ENCODE results near the gene MRC1.

MRC1 gene

DNA sequence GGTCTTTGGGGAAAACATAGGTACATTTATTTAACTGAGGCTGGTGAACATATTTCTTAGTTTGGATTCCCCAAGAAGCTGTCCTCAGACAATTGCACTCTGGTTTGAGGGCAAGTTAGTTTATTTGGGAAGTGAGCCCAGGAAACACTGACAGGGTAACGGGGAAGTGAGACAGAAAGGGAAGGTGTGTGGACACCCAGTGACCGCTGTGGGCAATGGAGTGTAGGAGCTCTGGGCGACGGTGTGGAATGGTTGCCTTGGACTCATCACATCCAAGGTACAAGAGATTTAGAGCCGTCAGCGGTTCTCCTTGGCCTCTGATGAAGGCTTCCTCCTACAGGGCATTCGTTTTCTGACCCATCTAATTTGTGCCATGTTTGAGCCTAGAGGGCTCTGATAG lies 7.1 kb downstream of the MRC1 start:
- Histone ChIP-seq H3K4me1 (no peaks in the 10 kb centered on the region), H3K9me3 (no peaks in the 10 kb centered on the region), H3K27me3 (no peaks in the 10 kb centered on the region), H3K36me3 (no peaks in the 10 kb centered on the region), H3K4me3 (ENCODE audit: low read depth, low read length) (no peak overlapping the region)
- TF ChIP-seq, protein P1, sequence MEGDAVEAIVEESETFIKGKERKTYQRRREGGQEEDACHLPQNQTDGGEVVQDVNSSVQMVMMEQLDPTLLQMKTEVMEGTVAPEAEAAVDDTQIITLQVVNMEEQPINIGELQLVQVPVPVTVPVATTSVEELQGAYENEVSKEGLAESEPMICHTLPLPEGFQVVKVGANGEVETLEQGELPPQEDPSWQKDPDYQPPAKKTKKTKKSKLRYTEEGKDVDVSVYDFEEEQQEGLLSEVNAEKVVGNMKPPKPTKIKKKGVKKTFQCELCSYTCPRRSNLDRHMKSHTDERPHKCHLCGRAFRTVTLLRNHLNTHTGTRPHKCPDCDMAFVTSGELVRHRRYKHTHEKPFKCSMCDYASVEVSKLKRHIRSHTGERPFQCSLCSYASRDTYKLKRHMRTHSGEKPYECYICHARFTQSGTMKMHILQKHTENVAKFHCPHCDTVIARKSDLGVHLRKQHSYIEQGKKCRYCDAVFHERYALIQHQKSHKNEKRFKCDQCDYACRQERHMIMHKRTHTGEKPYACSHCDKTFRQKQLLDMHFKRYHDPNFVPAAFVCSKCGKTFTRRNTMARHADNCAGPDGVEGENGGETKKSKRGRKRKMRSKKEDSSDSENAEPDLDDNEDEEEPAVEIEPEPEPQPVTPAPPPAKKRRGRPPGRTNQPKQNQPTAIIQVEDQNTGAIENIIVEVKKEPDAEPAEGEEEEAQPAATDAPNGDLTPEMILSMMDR (IDR thresholded peaks at IDR 0.05; ENCODE audit: low read depth, low read length): no peak
- DNase-seq: no peak

DNA sequence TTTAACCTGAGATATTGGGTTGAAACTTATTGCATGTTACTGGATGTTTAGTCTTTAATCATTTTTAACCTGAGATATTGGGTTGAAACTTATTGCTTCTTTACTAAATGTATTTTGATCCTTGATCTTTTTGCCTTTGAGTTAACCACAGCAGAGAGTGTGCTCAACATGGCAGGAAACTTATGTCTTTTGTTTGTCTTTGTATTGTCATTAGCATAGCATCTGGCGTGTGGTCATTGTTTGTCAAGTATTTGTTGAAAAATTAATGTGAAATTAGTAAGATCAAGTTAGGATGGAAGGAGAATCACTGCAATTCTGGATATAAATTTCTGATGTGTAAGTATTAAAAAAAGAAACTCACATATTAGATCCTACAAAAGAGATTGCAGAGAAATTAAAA lies 8.2 kb downstream of the MRC1 start:
- H3K9me3 ChIP-seq: no peaks in the 10 kb centered on the region
- H3K27me3 ChIP-seq: no peaks in the 10 kb centered on the region
- no peaks in the 10 kb centered on the region for H3K4me1 ChIP-seq
- H3K4me3 ChIP-seq (ENCODE audit: low read depth, low read length): no peak overlapping the region
- TF ChIP-seq, protein P1 (IDR thresholded peaks at IDR 0.05; ENCODE audit: low read depth, low read length): no peak
- no peaks in the 10 kb centered on the region for H3K36me3 ChIP-seq
- no peak for DNase-seq

- TF ChIP-seq, protein P1 (IDR thresholded peaks at IDR 0.05; ENCODE audit: low read depth, low read length): no peak
- H3K4me3 ChIP-seq (ENCODE audit: low read depth, low read length): no peak overlapping the region
- no peaks in the 10 kb centered on the region for H3K4me1 ChIP-seq
- H3K27me3 ChIP-seq: no peaks in the 10 kb centered on the region
- H3K36me3 ChIP-seq: no peaks in the 10 kb centered on the region
- no peaks in the 10 kb centered on the region; the same call in 1 of the 2 replicates for H3K9me3 ChIP-seq
- DNase-seq: no peak
Observed at GRCh38 chr10:17817790-17818189, 8.6 kb downstream of the MRC1 start.

- Histone ChIP-seq H3K9me3 (no peaks in the 10 kb centered on the region; the same call in 1 of the 2 replicates), H3K27me3 (no peaks in the 10 kb centered on the region), H3K4me1 (no peaks in the 10 kb centered on the region), H3K4me3 (ENCODE audit: low read depth, low read length) (no peak overlapping the region), H3K36me3 (no peaks in the 10 kb centered on the region)
- TF ChIP-seq, protein P1 (IDR thresholded peaks at IDR 0.05; ENCODE audit: low read depth, low read length): no peak
- no peak for DNase-seq
Observed at GRCh38 chr10:17819836-17820235, 10.7 kb downstream of the MRC1 start.

- Histone ChIP-seq H3K27me3 (no peaks in the 10 kb centered on the region), H3K4me1 (no peaks in the 10 kb centered on the region), H3K9me3 (no peaks in the 10 kb centered on the region; the same call in 1 of the 2 replicates), H3K36me3 (no peaks in the 10 kb centered on the region), H3K4me3 (ENCODE audit: low read depth, low read length) (no peak overlapping the region)
- no peak for DNase-seq
- TF ChIP-seq, protein P1 (IDR thresholded peaks at IDR 0.05; ENCODE audit: low read depth, low read length): no peak
Observed at GRCh38 chr10:17820943-17821342, 11.8 kb downstream of the MRC1 start.

DNA sequence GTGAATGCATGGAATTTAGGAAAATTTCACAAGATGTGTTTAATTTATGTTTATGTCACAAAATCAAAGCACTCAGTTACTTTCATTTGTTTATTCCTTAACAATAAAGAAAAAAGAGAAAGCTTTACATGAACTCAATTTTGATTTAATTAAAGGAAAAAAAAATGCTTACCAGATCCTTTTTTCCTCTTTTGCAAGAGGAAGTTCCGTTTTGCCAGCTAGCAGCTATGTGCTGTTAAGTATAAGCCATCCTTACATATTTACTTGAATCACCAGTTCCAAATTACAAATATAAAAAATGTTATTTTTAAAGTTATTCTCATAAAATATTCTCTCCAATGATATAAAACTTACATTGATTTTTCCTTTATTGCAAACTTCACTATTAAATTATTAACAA lies 12.7 kb downstream of the MRC1 start:
- TF ChIP-seq, protein P1 (IDR thresholded peaks at IDR 0.05; ENCODE audit: low read depth, low read length): no peak
- Histone ChIP-seq H3K9me3 (no peaks in the 10 kb centered on the region; the same call in 1 of the 2 replicates), H3K27me3 (no peaks in the 10 kb centered on the region), H3K4me3 (ENCODE audit: low read depth, low read length) (no peak overlapping the region), H3K4me1 (no peaks in the 10 kb centered on the region), H3K36me3 (no peaks in the 10 kb centered on the region)
- DNase-seq: no peak

Data from BE2C (cell line).